HepG2 (cell line): ENCODE data around the gene TMEM198. TPM values are rescaled to one million over a fixed set of nuclear protein-coding genes. Genes with fewer than 3 reads are reported as not detected.

Experiments used
- ATAC-seq: fragments of 200-7000 bp; cut with Tn5 transposase; 3 replicates; pipeline ENCODE4 v1.9.1; 2020; ENCODE audit warnings: mild to moderate bottlenecking, moderate library complexity
- BruUV-seq: library from RNA; stranded (reverse); fragments of 400-500 nt; replicated peaks from 2 replicates; lab custom pipeline; 2021; lab: Mats Ljungman, UMichigan
- CTCF ChIA-PET: fragments of 300-600 bp; formaldehyde crosslinking; extraction: SDS; loops from one replicate; lab custom pipeline; 2021; ENCODE audit warnings: low total read pairs, inconsistent platforms, low intra/inter-chr PET ratio; lab: Yijun Ruan, JAX
- POLR2A ChIA-PET: fragments of 350-600 bp; sonication (Branson Sonifier 250); formaldehyde crosslinking; loops from one replicate; lab custom pipeline; 2020; ENCODE audit warnings: antibody characterized with exemption, inconsistent platforms; lab: Yijun Ruan, JAX
- DNase-seq: peaks from one replicate; pipeline ENCODE4 v3.0.0-alpha.2; 2015; ENCODE audit warnings: low spot score
- FAIRE-seq: peaks from 3 replicates; lab custom pipeline; 2011; peaks lifted over from hg19 to GRCh38; lab: Jason Lieb, UNC
- H2AFZ ChIP-seq: one replicate; pipeline ENCODE4 v1.6.1; 2011; ENCODE audit warnings: low read length, inconsistent platforms
- H3K27ac ChIP-seq: fragments of 300-600 bp; 3 replicates; pipeline ENCODE4 v1.8.0; 2011; ENCODE audit warnings: mixed run types, mild to moderate bottlenecking, mixed read lengths, low read length, inconsistent platforms; ENCODE audit not compliant: insufficient read depth; ENCODE audit errors: extremely low read length
- H3K27me3 ChIP-seq, 2 experiments: fragments of 200-600 bp in 1 of 2; 2 replicates in 1 of 2; 3 replicates in 1 of 2; pipeline versions ENCODE4 v1.6.0 to v1.8.0; 2011; ENCODE audit warnings: low read length in 2 of 2, mild to moderate bottlenecking in 2 of 2, moderate library complexity in 2 of 2, inconsistent platforms in 1 of 2; ENCODE audit not compliant: insufficient read depth in 2 of 2, control insufficient read depth in 1 of 2
- H3K36me3 ChIP-seq, 2 experiments: fragments of 200-600 bp in 1 of 2; replicated peaks in 1 of 2; 2 replicates in 1 of 2; 3 replicates in 1 of 2; pipeline versions ENCODE4 v1.5.1 to v1.8.0; 2011; ENCODE audit warnings: low read length in 2 of 2, inconsistent platforms in 1 of 2; ENCODE audit not compliant: insufficient read depth in 2 of 2, control insufficient read depth in 1 of 2
- H3K4me1 ChIP-seq: 2 replicates; pipeline ENCODE4 v1.5.1; 2012; ENCODE audit warnings: low read length, inconsistent platforms; ENCODE audit not compliant: insufficient read depth
- H3K4me2 ChIP-seq: 2 replicates; pipeline ENCODE4 v1.6.0; 2011; ENCODE audit warnings: low read depth, low read length, inconsistent platforms
- H3K4me3 ChIP-seq, 3 experiments: fragments of 200-600 bp in 1 of 3; sonication (generic), shearing (Covaris generic) in 1 of 3; replicated peaks in 1 of 3; 2 replicates each; pipeline ENCODE4 v1.5.1; 2011 to 2016; ENCODE audit warnings: low read length in 3 of 3, inconsistent platforms in 2 of 3, low read depth in 2 of 3, mild to moderate bottlenecking in 2 of 3, control low read depth in 1 of 3, mixed read lengths in 1 of 3; ENCODE audit not compliant: insufficient read depth in 1 of 3
- H3K79me2 ChIP-seq: one replicate; pipeline ENCODE4 v1.6.1; 2011; ENCODE audit warnings: low read length, inconsistent platforms; ENCODE audit not compliant: insufficient read depth
- H3K9ac ChIP-seq: 2 replicates; pipeline ENCODE4 v1.6.0; 2011; ENCODE audit warnings: mild to moderate bottlenecking, low read depth, low read length, inconsistent platforms; ENCODE audit not compliant: insufficient read depth
- H3K9me3 ChIP-seq: 2 replicates; pipeline ENCODE4 v1.5.1; 2012; ENCODE audit warnings: mild to moderate bottlenecking, low read length
- H4K20me1 ChIP-seq: 2 replicates; pipeline ENCODE4 v1.6.0; 2011; ENCODE audit warnings: inconsistent platforms, mild to moderate bottlenecking, low read length, moderate library complexity; ENCODE audit not compliant: insufficient read depth
- CBX2 ChIP-seq, 2 experiments: fragments of 200-600 bp in 1 of 2; sonication (generic); formaldehyde crosslinking in 1 of 2; IDR thresholded peaks; 2 replicates each; pipeline versions ENCODE4 v1.7.0 to v1.8.1; 2018 to 2022; ENCODE audit warnings: low read depth in 2 of 2, low read length in 1 of 2, mild to moderate bottlenecking in 1 of 2, missing genetic modification reagents in 1 of 2
- HOXA5 ChIP-seq: sonication (generic); formaldehyde crosslinking; IDR thresholded peaks from 2 replicates; pipeline ENCODE4 v1.4.0; 2020; ENCODE audit warnings: missing genetic modification reagents
- IRF1 ChIP-seq: sonication (generic); formaldehyde crosslinking; IDR thresholded peaks from 2 replicates; pipeline ENCODE4 v1.4.0; 2020; ENCODE audit warnings: low read depth, mild to moderate bottlenecking, missing genetic modification reagents
- MAF1 ChIP-seq: sonication (generic); formaldehyde crosslinking; IDR thresholded peaks from 2 replicates; pipeline ENCODE4 v1.5.0; 2020; ENCODE audit warnings: missing genetic modification reagents, borderline replicate concordance
- MXD1 ChIP-seq: sonication (generic); formaldehyde crosslinking; IDR thresholded peaks from 2 replicates; pipeline ENCODE4 v1.4.0; 2020; ENCODE audit warnings: mild to moderate bottlenecking, missing genetic modification reagents
- NFKBIZ ChIP-seq: IDR thresholded peaks from 2 replicates; pipeline ENCODE4 v1.6.1; 2018; ENCODE audit warnings: missing genetic modification reagents, missing compliant biosample characterization
- RFX3 ChIP-seq: IDR thresholded peaks from 2 replicates; pipeline ENCODE4 v1.6.1; 2016; ENCODE audit warnings: missing biosample characterization, missing genetic modification reagents
- SKI ChIP-seq: fragments of 450-650 bp; IDR thresholded peaks from one replicate; pipeline ENCODE4 v1.6.1; 2018; ENCODE audit warnings: mild to moderate bottlenecking; ENCODE audit not compliant: partially characterized antibody
- ZC3H13 ChIP-seq: sonication (generic); formaldehyde crosslinking; IDR thresholded peaks from 2 replicates; pipeline ENCODE4 v1.8.1; 2023; ENCODE audit warnings: mild to moderate bottlenecking, missing genetic modification reagents, moderate library complexity
- ZEB1 ChIP-seq: IDR thresholded peaks from 2 replicates; pipeline ENCODE4 v1.6.1; 2012; ENCODE audit warnings: mild to moderate bottlenecking, low read depth, inconsistent platforms; ENCODE audit not compliant: insufficient replicate concordance
- ZKSCAN8 ChIP-seq: IDR thresholded peaks from 2 replicates; pipeline ENCODE4 v1.6.1; 2016; ENCODE audit warnings: borderline replicate concordance, missing genetic modification reagents, missing compliant biosample characterization
- ZNF276 ChIP-seq: sonication (generic); formaldehyde crosslinking; IDR thresholded peaks from 2 replicates; pipeline ENCODE4 v1.4.0; 2020; ENCODE audit warnings: mild to moderate bottlenecking, low read depth, missing genetic modification reagents
- ZNF3 ChIP-seq: IDR thresholded peaks from 2 replicates; pipeline ENCODE4 v1.7.0; 2017; ENCODE audit warnings: inconsistent platforms
- ZNF556 ChIP-seq: sonication (generic); formaldehyde crosslinking; IDR thresholded peaks from 2 replicates; pipeline ENCODE4 v1.4.0; 2020; ENCODE audit warnings: mild to moderate bottlenecking, missing genetic modification reagents, borderline replicate concordance
- ZNF569 ChIP-seq: sonication (generic); formaldehyde crosslinking; IDR thresholded peaks from 2 replicates; pipeline ENCODE4 v1.5.0; 2020; ENCODE audit warnings: mild to moderate bottlenecking, missing genetic modification reagents, moderate library complexity, borderline replicate concordance
- ZNF710 ChIP-seq: sonication (generic); formaldehyde crosslinking; IDR thresholded peaks from 2 replicates; pipeline ENCODE4 v1.5.0; 2020; ENCODE audit warnings: mild to moderate bottlenecking, missing genetic modification reagents, borderline replicate concordance
- ZNF747 ChIP-seq: sonication (generic); formaldehyde crosslinking; IDR thresholded peaks from 2 replicates; pipeline ENCODE4 v1.8.1; 2023; ENCODE audit warnings: missing genetic modification reagents, mild to moderate bottlenecking, borderline replicate concordance
- WGBS: methylation state at CpG from one replicate; pipeline ENCODE4 v1.1.6; 2017; ENCODE audit warnings: low lambda C conversion rate; 5-methylcytosine and 5-hydroxymethylcytosine counted together
- in situ Hi-C: cut with HindIII; loops from 2 replicates; pipeline ENCODE4 v1.10.0; 2017; ENCODE audit warnings: low pct_unique_long_range_greater_than_20kb; ENCODE audit not compliant: extremely low pct_ligation_motif_present
- intact Hi-C: fragments of 100-400 bp; cut with micrococcal nuclease; formaldehyde crosslinking; loops from one replicate; pipeline ENCODE4 v1.10.0; 2022; ENCODE audit not compliant: unreplicated experiment
- polyA plus RNA-seq, 8 experiments: library from polyadenylated mRNA; depleted of rRNA in 3 of 8; stranded (reverse) in 7 of 8; unstranded in 1 of 8; fragments of >200 nt; fragmentation: Illumina TruSeq in 4 of 8; extraction: Trizol in 4 of 8; gene quantifications; 2 replicates each; pipeline versions ENCODE4 v1.2.1 to v1.2.3, GENCODE V29; 2011 to 2016; ENCODE audit warnings: low read depth in 4 of 8, missing spikeins in 1 of 8, mixed read lengths in 1 of 8; ENCODE audit not compliant: insufficient read depth in 1 of 8
- total RNA-seq, 5 experiments: library from RNA; depleted of rRNA; stranded (reverse); fragments of >200 nt; fragmentation: Illumina TruSeq; extraction: Trizol; gene quantifications; 2 replicates each; pipeline ENCODE4 v1.2.3, GENCODE V29; 2016; ENCODE audit warnings: low read depth in 1 of 5

The TMEM198 gene
- total and polyA plus RNA-seq, 2 of the 13 experiments (the other 11 are each of a cell fraction or from before 2014, with no cell fraction given) = 17.3 to 23.5 TPM

GRCh38 chr2:219571311-219572236 lies 27.7 kb downstream of the TMEM198 start, which contains the start of gene OBSL1:
TSS of gene OBSL1 (minus strand) at chr2:219571539. CDS start at chr2:219571232, 307 bp downstream.
- H3K4me1 ChIP-seq = peaks cover 66% of the 10 kb centered on the region
- in situ Hi-C loops (no loop called here), intact Hi-C loops (no loop called here)
- WGBS = under 1% methylated on average over 36 of the region's 42 CpGs
- ATAC-seq = peak; percentile 85
- peaks cover under 1 to 21% of the 10 kb centered on the region in 2 experiments for H3K36me3 ChIP-seq
- no peak within 1 kb of the TSS for H2AFZ ChIP-seq
- peak within 1 kb of the TSS; percentile 88 for H3K9ac ChIP-seq
- no peaks in the 10 kb centered on the region for H4K20me1 ChIP-seq
- BruUV-seq = no TSS peak
- peak within 1 kb of the TSS; percentile 92 for H3K4me2 ChIP-seq
- H3K9me3 ChIP-seq = no peaks in the 10 kb centered on the region
- H3K27me3 ChIP-seq = no peaks in the 10 kb centered on the region
- H3K79me2 ChIP-seq = peaks cover 21% of the 10 kb centered on the region
- DNase-seq = peak; percentile 90
- ChIA-PET CTCF (interaction anchor here (2.9 kb wide), 1 partner anchor 71 kb away, joined by 13 read pairs; no protein-coding TSS in a partner anchor), POLR2A (interaction anchor here (0.8 to 3.2 kb wide), 19 partner anchors 7 to 363 kb away, joined by 3 to 150 read pairs (median 4); partner anchors contain the start of genes CHPF, DNPEP, GMPPA and STK11IP)
- FAIRE-seq = peak; percentile 72
- peak within 1 kb of the TSS; percentile 94 for H3K27ac ChIP-seq
- H3K4me3 ChIP-seq = peak within 1 kb of the TSS; percentile 90 to 95 (median 94)
- TF ChIP-seq NFKBIZ (CRISPR knock-in tag) = no peak
- TF ChIP-seq RFX3 (CRISPR knock-in tag) = no peak
- TF ChIP-seq ZKSCAN8 = peak; percentile 45; the same call in 1 of the 2 replicates
- no peak for TF ChIP-seq IRF1 (CRISPR knock-in tag)
- no peak for TF ChIP-seq MXD1 (CRISPR knock-in tag)
- TF ChIP-seq ZNF747 = peak; percentile 81
- no peak for TF ChIP-seq ZNF276 (CRISPR knock-in tag)
- peak; percentile 76; the same call in 1 of the 2 replicates for TF ChIP-seq ZC3H13
- TF ChIP-seq CBX2 (IDR thresholded peaks at IDR 0.05; ENCODE audit: low read depth, low read length) = no peak
- TF ChIP-seq CBX2 (CRISPR knock-in tag; IDR thresholded peaks at IDR 0.05; ENCODE audit: low read depth) = no peak
- TF ChIP-seq SKI = peak; percentile 90
- TF ChIP-seq ZEB1 = peak; percentile 19
- no peak for TF ChIP-seq ZNF569
- TF ChIP-seq ZNF710 (CRISPR knock-in tag) = peak; percentile 83
- no peak for TF ChIP-seq HOXA5 (CRISPR knock-in tag)
- 0 out of 2 replicates have a peak, but pooled peaks have one; percentile 37 for TF ChIP-seq MAF1 (CRISPR knock-in tag)
- TF ChIP-seq ZNF3 (CRISPR knock-in tag) = no peak
- TF ChIP-seq ZNF556 (CRISPR knock-in tag) = peak; percentile 90; the same call in 1 of the 2 replicates
